Hematopoietic multipotent progenitor cell treated with erythropoietin and hydrocortisone succinate and interleukin-3 and kit ligand, for 6 days (in vitro differentiated cells): ENCODE results near the gene WBP1L.

Source experiments
- DNase-seq: peaks from one replicate; pipeline ENCODE4 v3.0.0-alpha.2; 2015

The WBP1L gene

GRCh38 chr10:102781921-102782557 lies 38.3 kb downstream of the WBP1L start:
- DNase-seq, result no peak

DNA sequence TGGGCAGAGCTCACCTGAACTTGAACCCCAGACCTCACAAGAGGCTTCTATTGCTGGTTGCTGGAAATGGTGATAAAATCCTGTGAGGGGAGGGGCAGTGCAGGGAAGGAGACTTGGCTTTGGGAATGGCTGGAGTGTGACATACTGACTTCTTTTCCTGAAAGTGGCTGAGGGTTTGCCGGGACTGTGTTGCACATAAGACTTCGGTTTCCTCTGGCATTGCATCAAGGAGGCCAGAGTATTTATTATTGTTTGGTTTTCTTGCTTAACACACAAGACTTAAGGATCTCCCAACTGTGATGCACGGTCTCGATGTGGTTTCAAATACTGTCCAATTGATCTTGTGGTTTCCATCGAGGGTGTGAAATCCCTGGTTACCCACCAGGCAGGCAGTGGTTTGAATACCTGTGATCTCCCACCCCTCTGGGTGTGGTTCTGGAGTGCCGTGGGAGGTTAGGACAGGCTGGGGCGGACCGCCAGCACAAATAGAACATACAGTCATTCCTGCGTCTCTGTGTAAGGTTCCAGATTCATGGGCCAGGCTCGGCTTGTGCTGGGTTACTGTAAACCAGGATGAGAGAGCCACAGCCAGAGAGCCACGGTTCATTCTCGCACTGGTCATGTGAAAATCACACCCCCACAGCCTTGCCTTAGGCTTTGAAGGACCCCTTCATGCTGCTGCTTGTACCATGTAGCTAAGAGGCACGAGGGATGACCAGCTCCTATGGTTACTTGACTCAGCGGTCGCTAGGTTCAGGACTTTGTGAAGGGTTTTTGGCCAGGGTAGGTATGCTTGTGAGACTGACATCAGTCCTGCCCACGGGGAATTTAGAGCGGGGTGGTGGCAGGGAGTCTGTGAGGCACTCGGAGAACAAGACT lies 39.2 kb downstream of the WBP1L start:
- no peak for DNase-seq

- no peak for DNase-seq
These were observed 39.8 kb downstream of the WBP1L start for GRCh38 chr10:102783568-102783967.

- DNase-seq, result peak; percentile 41
These were observed 42.1 kb downstream of the WBP1L start for GRCh38 chr10:102785818-102786217.

DNA sequence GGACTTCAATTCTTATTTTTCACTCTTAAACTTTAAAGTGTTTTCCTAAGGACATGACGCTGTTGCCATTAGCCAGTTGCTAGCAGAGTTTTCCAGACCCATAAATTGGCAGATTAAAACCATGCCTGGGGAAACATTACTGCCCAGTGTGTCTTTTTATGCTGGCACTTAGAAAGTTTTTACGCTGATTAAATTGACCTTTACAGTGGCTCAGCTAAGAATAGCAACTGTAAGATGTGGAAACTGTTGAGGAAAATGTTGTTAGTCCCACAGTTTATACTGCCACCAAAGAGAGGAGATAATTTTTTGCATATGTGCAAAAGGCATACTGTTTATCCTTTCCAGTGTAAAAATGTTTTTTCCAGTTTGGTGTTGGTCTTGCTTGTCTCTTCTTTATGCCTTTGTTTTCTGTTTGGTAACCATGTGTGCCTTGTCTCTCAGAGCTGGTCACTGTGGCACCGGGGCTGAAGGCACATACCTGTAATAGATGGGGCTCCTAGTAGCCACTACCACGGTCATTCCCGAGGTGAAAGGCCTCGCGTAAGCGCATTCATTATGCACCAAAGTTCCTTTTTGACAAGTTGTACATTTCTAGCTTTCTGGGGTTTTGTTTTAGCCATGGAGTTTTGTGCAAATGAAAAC lies 48.1 kb downstream of the WBP1L start:
- DNase-seq, result no peak

DNA sequence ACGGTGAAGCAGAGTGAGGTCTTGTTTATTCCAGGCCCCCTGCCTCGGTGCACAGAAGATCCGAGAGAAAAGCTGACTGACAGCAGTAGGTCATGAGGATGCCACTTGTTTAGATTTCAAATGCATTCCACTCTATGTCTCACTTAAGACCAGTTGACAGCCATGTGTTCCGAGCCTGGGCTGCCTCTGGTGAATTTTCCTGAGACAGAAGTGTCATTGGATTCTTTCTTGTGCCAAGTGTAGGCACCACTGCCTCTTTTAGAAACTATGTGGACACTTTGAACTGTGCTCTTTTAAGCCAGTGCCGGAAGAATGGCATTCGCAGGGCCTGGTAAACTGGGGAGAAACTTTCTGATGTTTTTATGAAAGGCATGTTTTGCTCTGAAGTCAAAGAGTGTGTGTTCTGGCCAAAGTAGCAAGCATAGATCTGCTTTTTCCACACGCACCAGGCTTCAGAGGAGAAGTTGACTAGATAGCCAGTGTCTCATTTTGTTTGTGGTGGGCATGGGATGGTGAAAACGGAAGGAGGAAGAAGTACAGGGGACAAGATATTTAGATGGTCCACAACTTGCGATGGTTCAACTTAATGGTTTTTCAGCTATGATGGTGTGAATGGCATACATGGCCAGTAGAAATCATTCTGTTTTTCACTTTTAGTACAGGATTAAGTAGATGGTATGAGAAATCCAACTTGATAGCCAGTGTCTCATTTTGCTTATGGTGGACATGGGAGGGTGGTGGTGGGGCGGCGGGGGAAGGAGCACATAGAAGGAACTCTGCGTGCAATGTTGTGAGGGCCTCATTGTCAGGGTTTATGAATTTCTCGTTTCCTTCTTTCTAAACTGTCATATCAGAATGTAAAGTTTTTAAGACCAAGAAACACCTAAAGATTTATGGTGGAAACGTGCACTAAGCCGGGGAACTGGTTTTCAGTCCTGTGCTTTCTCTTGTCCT lies 52.0 kb downstream of the WBP1L start:
- no peak for DNase-seq

DNA sequence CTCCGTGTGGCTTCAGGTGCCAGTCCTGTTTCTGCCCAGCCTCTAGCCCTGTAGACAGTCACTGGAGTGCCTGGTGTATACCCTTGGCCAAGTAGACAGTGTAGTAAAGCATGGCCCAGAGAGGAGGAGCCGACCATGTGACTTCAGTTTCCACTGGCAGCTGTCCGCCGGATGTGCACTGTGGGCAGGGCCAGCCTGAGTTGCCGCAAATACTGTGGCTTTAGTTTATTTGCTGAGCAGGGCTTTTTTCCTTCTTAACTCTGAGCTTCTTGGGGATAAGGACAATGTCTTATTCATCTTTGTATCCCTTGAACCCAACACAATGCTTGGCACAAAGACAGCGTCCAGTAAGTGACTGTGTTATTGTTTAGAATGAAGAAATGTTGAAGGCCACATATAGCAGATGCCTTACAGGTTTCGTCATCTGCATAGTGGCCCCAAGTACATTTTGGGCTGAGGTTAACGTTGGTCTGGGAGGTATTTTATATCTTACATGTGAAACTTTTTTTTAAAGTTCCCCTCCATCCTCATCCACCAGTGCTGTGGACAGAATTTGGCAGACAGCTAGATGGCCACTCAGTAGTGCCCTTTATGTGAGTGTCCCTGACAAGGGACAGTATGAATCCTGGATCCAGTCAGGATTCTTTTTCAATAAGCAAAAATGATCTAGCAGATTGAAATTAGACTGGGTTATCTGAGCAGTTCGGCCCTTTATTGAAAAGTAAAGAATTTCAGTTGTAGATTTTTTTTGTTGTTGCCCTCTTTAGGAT lies 52.8 kb downstream of the WBP1L start:
- DNase-seq, result peak; percentile 93

DNA sequence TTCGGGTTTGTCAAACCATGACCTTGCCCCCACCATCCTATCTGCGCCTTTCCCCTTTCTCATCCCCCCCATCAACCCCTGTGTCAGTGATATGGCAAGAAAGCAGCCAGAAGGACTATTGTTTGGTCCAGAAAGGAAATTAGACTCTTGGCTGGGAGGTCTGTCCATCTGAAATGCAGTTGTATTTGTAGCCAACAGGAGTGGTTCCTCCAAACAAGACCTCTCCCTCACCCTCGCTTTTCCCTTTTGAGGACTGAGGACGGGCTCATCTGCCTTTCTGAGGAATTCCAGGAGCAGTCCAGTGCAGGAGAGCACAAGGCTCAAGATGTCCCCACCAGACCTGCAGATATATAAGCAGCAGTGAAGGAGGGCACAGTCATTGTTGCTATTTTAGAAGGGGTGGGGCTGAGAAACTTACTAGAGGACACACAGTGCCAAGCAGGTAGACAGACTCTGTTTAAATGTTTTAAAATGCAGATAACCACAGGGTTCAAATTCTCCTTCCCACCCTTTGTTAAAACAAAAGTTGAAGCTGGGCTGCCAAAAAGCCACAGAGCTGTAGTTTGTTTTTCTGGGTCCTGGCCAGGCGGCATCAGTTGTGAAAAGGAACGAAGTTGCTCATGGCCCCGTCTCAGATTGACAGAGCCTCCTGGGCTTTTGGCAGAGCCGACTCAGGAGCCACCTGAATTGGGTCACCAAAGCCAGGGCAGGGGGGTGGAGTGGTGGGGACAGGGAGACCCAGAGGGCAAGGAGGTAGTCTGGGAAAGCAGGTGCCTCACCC lies 56.1 kb downstream of the WBP1L start:
- no peak for DNase-seq

DNA sequence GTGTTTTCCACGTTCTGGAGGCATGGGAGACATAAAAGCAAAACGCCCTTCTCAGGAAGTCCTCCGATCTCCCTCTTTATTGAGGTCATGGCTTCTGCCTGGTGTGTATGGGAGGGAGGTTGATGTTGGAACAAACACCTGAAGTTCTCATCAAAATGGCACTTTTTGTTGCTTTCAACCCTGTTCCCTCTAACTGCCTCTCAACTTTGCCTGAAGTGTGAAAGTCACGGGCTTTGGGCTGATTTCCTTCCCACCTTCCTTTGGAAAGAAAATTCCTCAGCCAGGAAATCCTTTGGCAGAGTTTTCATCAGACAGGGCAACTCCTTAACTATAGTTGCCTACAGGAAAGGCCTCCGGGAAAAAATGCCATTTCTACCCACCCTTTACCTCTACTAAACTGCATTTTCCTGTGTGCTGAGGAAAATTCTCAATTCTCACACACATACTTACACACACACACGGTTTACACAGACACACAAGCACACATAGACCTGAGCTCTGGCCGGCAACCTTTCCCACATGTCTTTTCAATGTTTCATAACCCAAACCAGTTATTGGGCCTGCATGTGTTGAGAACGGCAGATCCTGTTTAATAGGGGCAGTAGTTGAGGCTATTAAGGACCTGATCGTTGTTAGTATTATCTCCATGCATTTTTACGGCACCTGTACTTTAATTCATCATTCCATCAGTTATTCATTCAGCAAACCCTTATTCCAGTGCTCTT lies 57.0 kb downstream of the WBP1L start:
- DNase-seq, result no peak

DNA sequence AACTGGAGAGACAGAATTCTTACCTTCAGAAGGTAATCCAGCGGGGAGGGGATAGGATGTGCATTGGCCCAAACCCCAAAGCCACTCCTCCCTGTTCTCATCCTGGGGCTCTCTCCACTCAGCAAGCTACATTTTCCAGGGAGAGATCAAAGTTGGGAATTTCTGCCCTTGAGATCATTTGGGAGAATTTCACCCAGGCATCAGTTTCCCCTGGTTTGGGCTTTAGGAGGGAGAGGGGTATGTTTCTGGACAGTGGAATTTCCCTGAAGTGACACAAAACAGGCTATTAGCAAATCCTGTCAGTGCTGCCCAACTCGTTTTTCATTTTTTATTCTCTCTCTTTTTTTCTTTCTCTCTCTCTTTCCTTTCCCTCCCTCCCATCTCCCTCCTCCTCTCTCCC lies 57.7 kb downstream of the WBP1L start:
- no peak for DNase-seq

DNA sequence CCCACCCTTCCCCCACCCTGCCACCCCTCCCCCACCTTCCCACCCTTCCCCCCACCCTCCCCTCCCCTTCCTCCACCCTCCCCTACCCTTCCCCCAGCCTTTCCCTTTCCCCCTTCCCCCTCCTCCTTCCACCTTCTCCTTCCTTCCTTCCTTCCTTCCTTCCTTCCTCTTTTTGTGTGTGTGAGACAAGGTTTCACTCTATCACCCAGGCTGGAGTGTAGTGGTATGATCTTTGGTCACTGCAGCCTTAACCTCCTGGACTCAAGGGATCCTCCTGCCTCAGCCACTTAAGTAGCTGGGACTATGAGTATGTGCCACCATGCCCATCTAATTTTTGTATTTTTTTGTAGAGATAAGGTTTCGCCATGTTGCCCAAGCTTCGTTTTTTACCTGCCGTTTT lies 58.2 kb downstream of the WBP1L start:
- DNase-seq, result no peak

- no peak for DNase-seq
These were observed 59.3 kb downstream of the WBP1L start for GRCh38 chr10:102802920-102803534.

- DNase-seq, result no peak
These were observed 60.8 kb downstream of the WBP1L start for GRCh38 chr10:102804382-102805055.

- no peak for DNase-seq
These were observed 64.6 kb downstream of the WBP1L start for GRCh38 chr10:102808380-102808779.

- DNase-seq, result no peak
These were observed 67.6 kb downstream of the WBP1L start for GRCh38 chr10:102811346-102811745.

DNA sequence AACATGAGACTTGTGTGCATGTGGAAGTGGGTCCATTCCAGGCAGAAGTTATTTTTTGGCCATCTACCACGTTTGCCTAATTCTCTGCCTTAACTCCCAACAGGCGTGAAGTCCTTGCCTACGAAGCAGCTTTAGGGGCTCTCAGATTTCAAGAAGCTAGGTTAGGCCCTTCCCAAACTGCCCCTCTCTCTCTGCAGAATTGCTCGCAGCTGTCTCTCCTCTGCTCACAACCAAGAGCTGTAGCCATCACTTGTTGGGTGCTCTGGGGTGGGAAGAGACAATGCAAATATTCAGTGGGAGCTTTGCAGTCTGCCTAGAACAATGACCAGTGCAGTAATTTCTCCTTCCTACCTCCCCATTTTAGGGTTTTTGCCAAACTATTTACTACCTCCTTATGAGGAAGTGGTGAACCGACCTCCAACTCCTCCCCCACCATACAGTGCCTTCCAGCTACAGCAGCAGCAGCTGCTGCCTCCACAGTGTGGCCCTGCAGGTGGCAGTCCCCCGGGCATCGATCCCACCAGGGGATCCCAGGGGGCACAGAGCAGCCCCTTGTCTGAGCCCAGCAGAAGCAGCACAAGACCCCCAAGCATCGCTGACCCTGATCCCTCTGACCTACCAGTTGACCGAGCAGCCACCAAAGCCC lies 68.6 kb downstream of the WBP1L start:
- peak; percentile 77 for DNase-seq

- DNase-seq, result no peak
These were observed 69.3 kb downstream of the WBP1L start for GRCh38 chr10:102813017-102813541.

DNA sequence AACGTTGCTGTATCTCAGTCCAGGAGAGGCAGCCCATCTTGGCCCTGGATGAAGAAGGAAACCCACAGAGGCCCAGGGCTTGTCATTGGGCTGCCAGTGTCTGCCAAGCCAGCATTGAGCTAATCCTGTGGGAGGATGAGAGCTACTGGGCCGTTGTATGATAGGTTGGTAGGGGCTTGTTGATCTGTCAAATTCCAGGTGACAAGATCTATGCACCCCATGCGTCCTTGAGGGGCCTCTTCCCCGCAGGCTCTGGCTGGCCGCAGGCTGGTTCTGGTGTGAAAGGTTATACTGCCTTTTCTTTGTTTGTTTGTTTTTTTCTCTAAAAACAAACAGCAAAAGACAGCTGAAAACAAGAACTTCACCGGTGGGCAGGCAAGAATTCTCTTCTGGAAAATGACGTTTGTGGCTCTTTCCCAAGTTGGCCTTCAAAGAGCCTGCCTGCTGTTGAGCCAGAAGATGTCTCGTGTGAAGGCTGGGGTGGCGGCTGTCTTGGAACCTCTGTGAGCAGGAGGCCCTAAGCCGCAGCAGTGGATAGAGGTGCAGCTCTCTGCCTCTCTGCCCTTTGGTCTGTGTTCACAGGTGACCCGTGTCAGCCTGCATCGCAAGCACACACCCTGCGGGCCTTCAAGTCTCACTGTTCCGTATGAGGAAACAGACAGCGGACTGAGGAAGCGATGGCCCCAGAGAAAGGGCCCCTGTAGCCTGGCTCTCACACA lies 70.1 kb downstream of the WBP1L start:
- no peak for DNase-seq
